Parathyroid adenoma (tissue), 2 donors: ENCODE results near the gene ANXA8.
"Not testable (repeated sequence)": the region's sequence is repeated elsewhere in the genome, so short reads cannot be mapped to it uniquely, and the experiment has no call there.

Experiments
- H2AFZ ChIP-seq: fragments of 300-600 bp; sonication (generic); one replicate; pipeline ENCODE4 v1.7.0; 2017; ENCODE audit warnings: antibody characterized with exemption, mild to moderate bottlenecking
- H3K27ac ChIP-seq: fragments of 300-600 bp; sonication (generic); one replicate; pipeline ENCODE4 v1.7.0; 2017
- H3K27me3 ChIP-seq: fragments of 300-600 bp; sonication (generic); one replicate; pipeline ENCODE4 v1.7.0; 2017; ENCODE audit warnings: low read length; ENCODE audit not compliant: control insufficient read depth, insufficient read depth
- H3K36me3 ChIP-seq: fragments of 300-600 bp; sonication (generic); one replicate; pipeline ENCODE4 v1.7.0; 2017; ENCODE audit warnings: low read length; ENCODE audit not compliant: control insufficient read depth, insufficient read depth
- H3K4me1 ChIP-seq: fragments of 300-600 bp; sonication (generic); one replicate; pipeline ENCODE4 v1.7.0; 2017; ENCODE audit warnings: control low read depth
- H3K4me2 ChIP-seq: fragments of 300-600 bp; sonication (generic); one replicate; pipeline ENCODE4 v1.7.0; 2017; ENCODE audit warnings: low read length
- H3K4me3 ChIP-seq: fragments of 300-600 bp; sonication (generic); one replicate; pipeline ENCODE4 v1.7.0; 2017; ENCODE audit warnings: low read depth, low read length
- H3K79me2 ChIP-seq: fragments of 300-600 bp; sonication (generic); one replicate; pipeline ENCODE4 v1.7.0; 2017; ENCODE audit warnings: control low read depth
- H3K9ac ChIP-seq: fragments of 300-600 bp; sonication (generic); one replicate; pipeline ENCODE4 v1.7.0; 2017; ENCODE audit warnings: mild to moderate bottlenecking
- H3K9me3 ChIP-seq: fragments of 300-600 bp; sonication (generic); one replicate; pipeline ENCODE4 v1.7.0; 2017; ENCODE audit warnings: low read length; ENCODE audit not compliant: control insufficient read depth
- donor health status: primary hyperparathyroidism.

ANXA8 gene

GRCh38 chr10:47483923-47484322, at the start of gene ANXA8:
Gene ANXA8 (minus strand): TSS chr10:47484115. CDS start chr10:47483933, 182 bp downstream.
- not testable (repeated sequence) for H3K4me1 ChIP-seq, H3K27ac ChIP-seq, H3K4me3 ChIP-seq, H3K36me3 ChIP-seq, H3K27me3 ChIP-seq, H3K9ac ChIP-seq, H3K4me2 ChIP-seq, H3K9me3 ChIP-seq, H2AFZ ChIP-seq, H3K79me2 ChIP-seq

- not testable (repeated sequence) for H2AFZ ChIP-seq, H3K4me2 ChIP-seq, H3K27ac ChIP-seq, H3K36me3 ChIP-seq, H3K27me3 ChIP-seq, H3K9ac ChIP-seq, H3K4me3 ChIP-seq, H3K4me1 ChIP-seq, H3K79me2 ChIP-seq, H3K9me3 ChIP-seq
Observed at GRCh38 chr10:47523475-47523874, 39.6 kb upstream of the ANXA8 start, which contains the start of gene AGAP9. Gene AGAP9 (minus strand): TSS chr10:47523638. CDS start chr10:47523526, 112 bp downstream.

- H3K4me2 ChIP-seq, H3K9ac ChIP-seq, H3K4me3 ChIP-seq, H3K4me1 ChIP-seq, H3K27me3 ChIP-seq, H3K27ac ChIP-seq, H3K79me2 ChIP-seq, H2AFZ ChIP-seq, H3K36me3 ChIP-seq, H3K9me3 ChIP-seq: not testable (repeated sequence)
Observed at GRCh38 chr10:47502313-47502712, 18.4 kb upstream of the ANXA8 start.

GRCh38 chr10:47494226-47494625, 10.3 kb upstream of the ANXA8 start:
- H3K4me1 ChIP-seq, H3K9me3 ChIP-seq: not testable (repeated sequence)

GRCh38 chr10:47491600-47491999, 7.7 kb upstream of the ANXA8 start, which contains the start of gene FAM25G:
Gene FAM25G (minus strand): TSS chr10:47491700. CDS start chr10:47491674, 26 bp downstream.
- not testable (repeated sequence) for H2AFZ ChIP-seq, H3K27ac ChIP-seq, H3K4me2 ChIP-seq

More at GRCh38 chr10:47494226-47494625, 10.3 kb upstream of the ANXA8 start:
- H3K36me3 ChIP-seq, H3K27ac ChIP-seq, H3K4me3 ChIP-seq, H3K79me2 ChIP-seq, H3K27me3 ChIP-seq, H3K9ac ChIP-seq, H3K4me2 ChIP-seq, H2AFZ ChIP-seq: not testable (repeated sequence)

GRCh38 chr10:47489630-47490029, 5.7 kb upstream of the ANXA8 start:
- not testable (repeated sequence) for H3K4me2 ChIP-seq, H3K27me3 ChIP-seq, H3K4me1 ChIP-seq, H3K9me3 ChIP-seq, H3K9ac ChIP-seq, H3K79me2 ChIP-seq, H3K36me3 ChIP-seq, H3K27ac ChIP-seq, H3K4me3 ChIP-seq, H2AFZ ChIP-seq

More at GRCh38 chr10:47491600-47491999, 7.7 kb upstream of the ANXA8 start, which contains the start of gene FAM25G:
- not testable (repeated sequence) for H3K9ac ChIP-seq, H3K9me3 ChIP-seq, H3K4me1 ChIP-seq, H3K36me3 ChIP-seq, H3K27me3 ChIP-seq, H3K79me2 ChIP-seq, H3K4me3 ChIP-seq

GRCh38 chr10:47485943-47486342, 2.0 kb upstream of the ANXA8 start:
- not testable (repeated sequence) for H3K9ac ChIP-seq, H3K36me3 ChIP-seq, H2AFZ ChIP-seq, H3K4me1 ChIP-seq, H3K79me2 ChIP-seq, H3K27me3 ChIP-seq, H3K9me3 ChIP-seq, H3K27ac ChIP-seq, H3K4me3 ChIP-seq, H3K4me2 ChIP-seq

- not testable (repeated sequence) for H3K9ac ChIP-seq, H2AFZ ChIP-seq, H3K27me3 ChIP-seq, H3K36me3 ChIP-seq, H3K27ac ChIP-seq, H3K4me3 ChIP-seq, H3K9me3 ChIP-seq, H3K79me2 ChIP-seq, H3K4me1 ChIP-seq, H3K4me2 ChIP-seq
Observed at GRCh38 chr10:47484786-47485185, 871 bp upstream of the ANXA8 start.

GRCh38 chr10:47482367-47482766, 1.5 kb downstream of the ANXA8 start:
- not testable (repeated sequence) for H3K4me3 ChIP-seq, H3K9ac ChIP-seq, H3K4me1 ChIP-seq, H3K27me3 ChIP-seq, H3K79me2 ChIP-seq, H2AFZ ChIP-seq, H3K36me3 ChIP-seq, H3K27ac ChIP-seq, H3K4me2 ChIP-seq, H3K9me3 ChIP-seq

GRCh38 chr10:47481768-47482181, 2.1 kb downstream of the ANXA8 start:
- H2AFZ ChIP-seq, H3K4me2 ChIP-seq, H3K36me3 ChIP-seq, H3K4me3 ChIP-seq, H3K27ac ChIP-seq, H3K4me1 ChIP-seq, H3K9me3 ChIP-seq, H3K9ac ChIP-seq, H3K27me3 ChIP-seq, H3K79me2 ChIP-seq: not testable (repeated sequence)

GRCh38 chr10:47481182-47481766, 2.6 kb downstream of the ANXA8 start:
- H3K36me3 ChIP-seq, H3K9ac ChIP-seq, H3K79me2 ChIP-seq, H3K27me3 ChIP-seq, H3K27ac ChIP-seq, H3K4me3 ChIP-seq, H3K9me3 ChIP-seq, H3K4me2 ChIP-seq, H3K4me1 ChIP-seq, H2AFZ ChIP-seq: not testable (repeated sequence)
